Measurements from ENCODE around the gene HIBCH. TPM values are rescaled to one million over a fixed set of nuclear protein-coding genes. Genes with fewer than 3 reads are reported as not detected.
"Not testable (repeated sequence)": the region's sequence is repeated elsewhere in the genome, so short reads cannot be mapped to it uniquely, and the experiment has no call there.

The HIBCH gene
- total RNA-seq, 1 donor from 2014 or later = 16.3 TPM

DNA sequence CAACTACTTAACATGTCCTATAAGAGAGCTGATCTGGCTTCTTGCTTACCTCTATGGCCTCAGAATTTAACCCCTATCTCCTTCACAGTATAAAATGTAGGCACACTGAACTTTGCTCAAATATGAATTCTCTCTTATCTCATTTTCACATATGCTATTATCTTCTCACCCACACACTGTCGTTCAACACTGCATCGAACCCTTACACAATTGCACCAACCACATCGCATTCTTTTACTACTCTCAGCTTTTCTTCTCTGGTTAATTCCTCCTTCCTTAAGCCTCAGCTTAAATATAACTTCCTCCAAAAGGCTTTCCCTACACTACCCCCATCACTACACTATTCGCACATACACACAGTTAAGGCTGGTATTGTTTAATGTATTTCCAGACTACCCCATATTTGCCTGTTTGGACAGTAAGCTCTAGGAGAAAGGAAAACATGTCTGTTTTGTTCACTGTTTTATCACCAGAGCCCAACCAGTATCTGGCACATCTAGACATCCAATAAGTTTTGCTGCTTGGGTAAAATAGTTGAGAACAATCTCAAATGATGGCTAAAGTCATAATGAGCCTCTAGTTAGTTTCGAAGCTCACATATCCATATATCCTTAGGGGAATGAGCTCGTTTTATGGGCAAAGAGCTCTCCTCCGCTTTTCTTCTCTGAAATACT lies 47.7 kb downstream of the HIBCH start:
- H3K36me3 ChIP-seq (ENCODE audit: insufficient read depth, low read length) = no peaks in the 10 kb centered on the region
- DNase-seq (ENCODE audit: low read depth) (no peak), FAIRE-seq (no peak)
- H3K9me3 ChIP-seq (ENCODE audit: insufficient read depth, low read depth, low read length) = no peaks in the 10 kb centered on the region
- H3K27ac Mint-ChIP-seq (ENCODE audit: unreplicated experiment) = no peak overlapping the region
- no peaks in the 10 kb centered on the region for H3K27me3 Mint-ChIP-seq (ENCODE audit: low read depth, unreplicated experiment)
- no peak for TF ChIP-seq EZH2 (IDR thresholded peaks at IDR 0.05; ENCODE audit: insufficient read depth, low read length)
- TF ChIP-seq, protein P1, sequence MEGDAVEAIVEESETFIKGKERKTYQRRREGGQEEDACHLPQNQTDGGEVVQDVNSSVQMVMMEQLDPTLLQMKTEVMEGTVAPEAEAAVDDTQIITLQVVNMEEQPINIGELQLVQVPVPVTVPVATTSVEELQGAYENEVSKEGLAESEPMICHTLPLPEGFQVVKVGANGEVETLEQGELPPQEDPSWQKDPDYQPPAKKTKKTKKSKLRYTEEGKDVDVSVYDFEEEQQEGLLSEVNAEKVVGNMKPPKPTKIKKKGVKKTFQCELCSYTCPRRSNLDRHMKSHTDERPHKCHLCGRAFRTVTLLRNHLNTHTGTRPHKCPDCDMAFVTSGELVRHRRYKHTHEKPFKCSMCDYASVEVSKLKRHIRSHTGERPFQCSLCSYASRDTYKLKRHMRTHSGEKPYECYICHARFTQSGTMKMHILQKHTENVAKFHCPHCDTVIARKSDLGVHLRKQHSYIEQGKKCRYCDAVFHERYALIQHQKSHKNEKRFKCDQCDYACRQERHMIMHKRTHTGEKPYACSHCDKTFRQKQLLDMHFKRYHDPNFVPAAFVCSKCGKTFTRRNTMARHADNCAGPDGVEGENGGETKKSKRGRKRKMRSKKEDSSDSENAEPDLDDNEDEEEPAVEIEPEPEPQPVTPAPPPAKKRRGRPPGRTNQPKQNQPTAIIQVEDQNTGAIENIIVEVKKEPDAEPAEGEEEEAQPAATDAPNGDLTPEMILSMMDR (IDR thresholded peaks at IDR 0.05; ENCODE audit: insufficient read depth, low read depth, low read length) = no peak
- H3K9ac ChIP-seq (ENCODE audit: low read length) = no peak overlapping the region
- no peaks in the 10 kb centered on the region for H3K27me3 ChIP-seq (ENCODE audit: insufficient read depth, low read length)
- no peak overlapping the region for H2AFZ ChIP-seq (ENCODE audit: low read depth, low read length)
- H3K27ac ChIP-seq (ENCODE audit: low read depth, low read length) = no peak overlapping the region
- no peak overlapping the region for H3K4me2 ChIP-seq (ENCODE audit: low read length)
- H3K79me2 ChIP-seq (ENCODE audit: insufficient read depth, low read length) = no peaks in the 10 kb centered on the region
- H3K4me3 ChIP-seq (ENCODE audit: insufficient read depth, low read depth, low read length) = no peak overlapping the region
- H3K4me1 ChIP-seq (ENCODE audit: insufficient read depth, low read length) = peaks cover 8% of the 10 kb centered on the region
- H3K4me3 Mint-ChIP-seq (ENCODE audit: unreplicated experiment) = no peak overlapping the region
- peaks cover 10% of the 10 kb centered on the region for H3K4me1 Mint-ChIP-seq (ENCODE audit: low read depth, unreplicated experiment)
- no peaks in the 10 kb centered on the region for H4K20me1 ChIP-seq (ENCODE audit: insufficient read depth, low read length)
- H3K9me3 Mint-ChIP-seq (ENCODE audit: unreplicated experiment) = no peaks in the 10 kb centered on the region
- H3K36me3 Mint-ChIP-seq (ENCODE audit: low read depth, unreplicated experiment) = peaks cover 14% of the 10 kb centered on the region

GRCh38 chr2:190270298-190270697 lies 49.3 kb downstream of the HIBCH start:
- Histone ChIP-seq H3K4me2 (ENCODE audit: low read length) (no peak overlapping the region), H3K27me3 (ENCODE audit: insufficient read depth, low read length) (no peaks in the 10 kb centered on the region), H3K9me3 (ENCODE audit: insufficient read depth, low read depth, low read length) (no peaks in the 10 kb centered on the region), H2AFZ (ENCODE audit: low read depth, low read length) (no peak overlapping the region), H3K79me2 (ENCODE audit: insufficient read depth, low read length) (no peaks in the 10 kb centered on the region), H3K36me3 (ENCODE audit: insufficient read depth, low read length) (no peaks in the 10 kb centered on the region), H4K20me1 (ENCODE audit: insufficient read depth, low read length) (no peaks in the 10 kb centered on the region), H3K4me1 (ENCODE audit: insufficient read depth, low read length) (peaks cover 8% of the 10 kb centered on the region), H3K9ac (ENCODE audit: low read length) (no peak overlapping the region), H3K27ac (ENCODE audit: low read depth, low read length) (no peak overlapping the region), H3K4me3 (ENCODE audit: insufficient read depth, low read depth, low read length) (no peak overlapping the region)
- no peaks in the 10 kb centered on the region for H3K27me3 Mint-ChIP-seq (ENCODE audit: low read depth, unreplicated experiment)
- TF ChIP-seq, protein P1 (IDR thresholded peaks at IDR 0.05; ENCODE audit: insufficient read depth, low read depth, low read length) = no peak
- TF ChIP-seq EZH2 (IDR thresholded peaks at IDR 0.05; ENCODE audit: insufficient read depth, low read length) = no peak
- H3K27ac Mint-ChIP-seq (ENCODE audit: unreplicated experiment) = no peak overlapping the region
- H3K36me3 Mint-ChIP-seq (ENCODE audit: low read depth, unreplicated experiment) = peaks cover 12% of the 10 kb centered on the region
- H3K4me3 Mint-ChIP-seq (ENCODE audit: unreplicated experiment) = no peak overlapping the region
- DNase-seq (ENCODE audit: low read depth) = peak; percentile 59
- no peaks in the 10 kb centered on the region for H3K9me3 Mint-ChIP-seq (ENCODE audit: unreplicated experiment)
- no peak for FAIRE-seq
- H3K4me1 Mint-ChIP-seq (ENCODE audit: low read depth, unreplicated experiment) = peaks cover 10% of the 10 kb centered on the region

GRCh38 chr2:190269699-190270098 lies 49.9 kb downstream of the HIBCH start:
- peaks cover 10% of the 10 kb centered on the region for H3K4me1 Mint-ChIP-seq (ENCODE audit: low read depth, unreplicated experiment)

More at GRCh38 chr2:190269699-190270098, 49.9 kb downstream of the HIBCH start:
- H3K27ac ChIP-seq (ENCODE audit: low read depth, low read length); H3K4me1 ChIP-seq (ENCODE audit: insufficient read depth, low read length); H2AFZ ChIP-seq (ENCODE audit: low read depth, low read length); H3K36me3 ChIP-seq (ENCODE audit: insufficient read depth, low read length); H3K27ac Mint-ChIP-seq (ENCODE audit: unreplicated experiment); H3K9ac ChIP-seq (ENCODE audit: low read length); H3K27me3 Mint-ChIP-seq (ENCODE audit: low read depth, unreplicated experiment); H3K9me3 Mint-ChIP-seq (ENCODE audit: unreplicated experiment); H4K20me1 ChIP-seq (ENCODE audit: insufficient read depth, low read length); H3K9me3 ChIP-seq (ENCODE audit: insufficient read depth, low read depth, low read length); H3K4me3 ChIP-seq (ENCODE audit: insufficient read depth, low read depth, low read length); H3K79me2 ChIP-seq (ENCODE audit: insufficient read depth, low read length); H3K27me3 ChIP-seq (ENCODE audit: insufficient read depth, low read length); H3K4me3 Mint-ChIP-seq (ENCODE audit: unreplicated experiment); DNase-seq (ENCODE audit: low read depth); FAIRE-seq; H3K4me2 ChIP-seq (ENCODE audit: low read length): not testable (repeated sequence)
- peaks cover 12% of the 10 kb centered on the region for H3K36me3 Mint-ChIP-seq (ENCODE audit: low read depth, unreplicated experiment)

Data from astrocyte (in vitro differentiated cells and primary cell).